A673 (cell line): Measurements from ENCODE around the gene ZNRF3. TPM values are rescaled to one million over a fixed set of nuclear protein-coding genes. Genes with fewer than 3 reads are reported as not detected.

ENCODE experiments used
- BruUV-seq: library from RNA; stranded (reverse); fragments of 400-500 nt; replicated peaks from 2 replicates; lab custom pipeline; 2021; lab: Mats Ljungman, UMichigan
- CTCF ChIA-PET: fragments of 300-600 bp; sonication (Branson Sonifier 250); formaldehyde crosslinking; loops from one replicate; lab custom pipeline; 2022; ENCODE audit warnings: antibody characterized with exemption; lab: Charles Lee
- POLR2A ChIA-PET: fragments of 300-600 bp; sonication (Branson Sonifier 250); formaldehyde crosslinking; loops from one replicate; lab custom pipeline; 2022; ENCODE audit warnings: antibody characterized with exemption; ENCODE audit not compliant: low non-redundant PET; lab: Charles Lee
- DNase-seq: peaks from one replicate; pipeline ENCODE4 v3.0.0-alpha.2; 2015; ENCODE audit warnings: low spot score
- H3K27ac ChIP-seq: fragments of 200-600 bp; sonication (generic); 2 replicates; pipeline ENCODE4 v1.5.1; 2016; ENCODE audit warnings: mixed run types, low read depth, mild to moderate bottlenecking, mixed read lengths, antibody characterized with exemption, low read length; ENCODE audit not compliant: poor library complexity, severe bottlenecking
- H3K27me3 ChIP-seq: fragments of 200-600 bp; sonication (generic); replicated peaks from 2 replicates; pipeline ENCODE4 v1.6.1; 2017; ENCODE audit warnings: mixed run types, low read depth, mild to moderate bottlenecking, mixed read lengths, antibody characterized with exemption, low read length; ENCODE audit not compliant: insufficient read depth, poor library complexity
- H3K36me3 ChIP-seq: fragments of 200-600 bp; sonication (generic); 2 replicates; pipeline ENCODE4 v1.6.1; 2016; ENCODE audit warnings: mixed run types, mild to moderate bottlenecking, mixed read lengths, antibody characterized with exemption, low read length; ENCODE audit not compliant: insufficient read depth, poor library complexity, severe bottlenecking
- H3K4me1 ChIP-seq: fragments of 200-600 bp; sonication (generic); 2 replicates; pipeline ENCODE4 v1.6.1; 2017; ENCODE audit warnings: mixed run types, mild to moderate bottlenecking, mixed read lengths, antibody characterized with exemption, low read length; ENCODE audit not compliant: insufficient read depth, poor library complexity, severe bottlenecking
- H3K4me3 ChIP-seq: fragments of 200-600 bp; sonication (generic); 2 replicates; pipeline ENCODE4 v1.5.1; 2016; ENCODE audit warnings: low read depth, mixed run types, mild to moderate bottlenecking, mixed read lengths, low read length; ENCODE audit not compliant: poor library complexity, severe bottlenecking
- H3K9me3 ChIP-seq: fragments of 200-600 bp; sonication (generic); 2 replicates; pipeline ENCODE4 v1.6.1; 2016; ENCODE audit warnings: mixed run types, low read depth, mild to moderate bottlenecking, mixed read lengths, antibody characterized with exemption, low read length; ENCODE audit not compliant: poor library complexity, severe bottlenecking
- EZH2 ChIP-seq: fragments of 200-600 bp; sonication (generic); IDR thresholded peaks from 2 replicates; pipeline ENCODE4 v1.6.1; 2017; ENCODE audit warnings: borderline replicate concordance, low read depth, mild to moderate bottlenecking, mixed read lengths, antibody characterized with exemption, low read length; ENCODE audit not compliant: poor library complexity, severe bottlenecking
- intact Hi-C: fragments of 100-400 bp; cut with micrococcal nuclease; formaldehyde crosslinking; loops from one replicate; pipeline ENCODE4 v1.10.0; 2022; ENCODE audit not compliant: unreplicated experiment
- total RNA-seq: library from RNA; stranded (reverse); gene quantifications from 2 replicates; pipeline ENCODE4 v1.2.3, GENCODE V29; 2021
- TF ChIP-seq, protein P1 (sequence below): fragments of 300-800, 200-600 bp; sonication (generic); conservative IDR thresholded peaks from 2 replicates; pipeline ENCODE4 v1.5.1; 2017; ENCODE audit warnings: low read depth, mild to moderate bottlenecking, antibody characterized with exemption, low read length, moderate library complexity, mixed read lengths

Gene ZNRF3
- total RNA-seq, 1 experiment from 2014 or later: 11.9 TPM

DNA sequence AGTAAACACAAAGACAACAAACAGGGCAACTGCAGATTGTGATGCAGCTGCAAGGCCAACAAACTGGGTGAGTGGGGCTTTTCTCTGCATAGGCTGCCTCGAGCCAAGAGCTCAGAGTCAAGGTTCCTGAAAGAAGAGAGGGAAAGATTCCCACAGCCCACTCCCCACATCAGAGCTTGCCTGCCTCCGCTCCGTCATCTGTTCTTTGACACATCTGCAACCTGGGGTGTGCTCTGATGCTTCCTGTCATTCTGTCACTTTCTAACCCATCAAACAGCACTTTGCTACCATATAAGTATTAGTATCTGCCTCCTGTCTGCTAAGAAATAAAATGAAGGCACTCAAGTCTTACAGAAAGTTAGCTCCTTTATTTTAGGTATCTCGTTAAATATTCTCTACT is 131.4 kb downstream of the ZNRF3 start:
- CTCF ChIA-PET: no interaction called here
- POLR2A ChIA-PET: no interaction called here
- BruUV-seq: no TSS peak

DNA sequence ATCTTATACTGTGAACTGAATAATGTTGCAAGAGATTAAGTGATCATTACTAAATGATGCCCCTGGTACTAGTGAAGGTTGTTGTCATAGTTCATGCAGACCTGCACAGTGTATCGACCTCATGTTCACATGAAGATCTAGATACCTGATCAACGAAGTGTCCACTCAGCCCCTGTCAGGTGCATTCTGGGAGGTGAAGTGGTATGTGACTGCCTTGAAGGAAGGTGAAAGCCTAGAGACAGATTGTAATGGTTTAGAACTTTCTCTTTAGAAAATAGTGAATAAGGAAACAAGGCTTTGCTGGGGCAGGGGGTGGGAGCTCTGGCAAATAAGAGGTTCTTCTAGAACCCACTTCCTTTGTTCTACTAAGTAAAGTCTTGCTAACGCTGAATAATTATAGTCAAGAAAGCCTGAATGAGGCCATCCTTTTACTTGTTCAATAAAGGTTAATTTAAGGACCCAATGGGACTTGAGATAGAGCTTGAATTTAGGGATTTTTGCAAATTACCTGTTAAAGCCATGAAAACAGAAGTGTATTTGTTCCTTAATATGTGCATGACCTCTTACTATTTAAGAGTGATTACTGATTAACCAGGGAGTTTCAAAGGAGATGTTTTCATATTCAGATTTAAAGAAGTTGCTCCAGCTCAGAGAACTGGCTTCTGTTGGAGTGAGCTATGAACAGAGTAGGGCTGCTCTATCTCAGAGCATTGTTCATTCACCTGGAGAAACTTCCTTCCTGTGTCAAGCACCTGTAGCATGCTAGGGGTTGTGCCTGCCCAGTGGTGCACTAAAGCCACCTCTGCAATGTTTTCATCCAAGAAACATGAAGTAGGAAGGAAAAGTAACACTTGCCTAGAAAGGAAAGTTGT is 132.9 kb downstream of the ZNRF3 start:
- DNase-seq: no peak
- ChIA-PET CTCF (no interaction called here), POLR2A (no interaction called here)
- Histone ChIP-seq H3K4me3 (no peak overlapping the region), H3K9me3 (no peaks in the 10 kb centered on the region), H3K4me1 (no peaks in the 10 kb centered on the region), H3K27me3 (no peaks in the 10 kb centered on the region), H3K27ac (no peak overlapping the region), H3K36me3 (no peaks in the 10 kb centered on the region)
- intact Hi-C loops: no loop called here
- no peak for TF ChIP-seq EZH2
- TF ChIP-seq, protein P1, sequence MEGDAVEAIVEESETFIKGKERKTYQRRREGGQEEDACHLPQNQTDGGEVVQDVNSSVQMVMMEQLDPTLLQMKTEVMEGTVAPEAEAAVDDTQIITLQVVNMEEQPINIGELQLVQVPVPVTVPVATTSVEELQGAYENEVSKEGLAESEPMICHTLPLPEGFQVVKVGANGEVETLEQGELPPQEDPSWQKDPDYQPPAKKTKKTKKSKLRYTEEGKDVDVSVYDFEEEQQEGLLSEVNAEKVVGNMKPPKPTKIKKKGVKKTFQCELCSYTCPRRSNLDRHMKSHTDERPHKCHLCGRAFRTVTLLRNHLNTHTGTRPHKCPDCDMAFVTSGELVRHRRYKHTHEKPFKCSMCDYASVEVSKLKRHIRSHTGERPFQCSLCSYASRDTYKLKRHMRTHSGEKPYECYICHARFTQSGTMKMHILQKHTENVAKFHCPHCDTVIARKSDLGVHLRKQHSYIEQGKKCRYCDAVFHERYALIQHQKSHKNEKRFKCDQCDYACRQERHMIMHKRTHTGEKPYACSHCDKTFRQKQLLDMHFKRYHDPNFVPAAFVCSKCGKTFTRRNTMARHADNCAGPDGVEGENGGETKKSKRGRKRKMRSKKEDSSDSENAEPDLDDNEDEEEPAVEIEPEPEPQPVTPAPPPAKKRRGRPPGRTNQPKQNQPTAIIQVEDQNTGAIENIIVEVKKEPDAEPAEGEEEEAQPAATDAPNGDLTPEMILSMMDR: no peak
- no TSS peak for BruUV-seq

More for the DNA sequence above, 131.4 kb downstream of the ZNRF3 start:
- TF ChIP-seq, protein P1: no peak
- no peak for TF ChIP-seq EZH2
- intact Hi-C loops: no loop called here
- no peak for DNase-seq
- H3K4me1 ChIP-seq: no peaks in the 10 kb centered on the region
- H3K27me3 ChIP-seq: no peaks in the 10 kb centered on the region
- no peak overlapping the region for H3K4me3 ChIP-seq
- H3K9me3 ChIP-seq: no peaks in the 10 kb centered on the region
- H3K27ac ChIP-seq: no peak overlapping the region
- no peaks in the 10 kb centered on the region for H3K36me3 ChIP-seq

DNA sequence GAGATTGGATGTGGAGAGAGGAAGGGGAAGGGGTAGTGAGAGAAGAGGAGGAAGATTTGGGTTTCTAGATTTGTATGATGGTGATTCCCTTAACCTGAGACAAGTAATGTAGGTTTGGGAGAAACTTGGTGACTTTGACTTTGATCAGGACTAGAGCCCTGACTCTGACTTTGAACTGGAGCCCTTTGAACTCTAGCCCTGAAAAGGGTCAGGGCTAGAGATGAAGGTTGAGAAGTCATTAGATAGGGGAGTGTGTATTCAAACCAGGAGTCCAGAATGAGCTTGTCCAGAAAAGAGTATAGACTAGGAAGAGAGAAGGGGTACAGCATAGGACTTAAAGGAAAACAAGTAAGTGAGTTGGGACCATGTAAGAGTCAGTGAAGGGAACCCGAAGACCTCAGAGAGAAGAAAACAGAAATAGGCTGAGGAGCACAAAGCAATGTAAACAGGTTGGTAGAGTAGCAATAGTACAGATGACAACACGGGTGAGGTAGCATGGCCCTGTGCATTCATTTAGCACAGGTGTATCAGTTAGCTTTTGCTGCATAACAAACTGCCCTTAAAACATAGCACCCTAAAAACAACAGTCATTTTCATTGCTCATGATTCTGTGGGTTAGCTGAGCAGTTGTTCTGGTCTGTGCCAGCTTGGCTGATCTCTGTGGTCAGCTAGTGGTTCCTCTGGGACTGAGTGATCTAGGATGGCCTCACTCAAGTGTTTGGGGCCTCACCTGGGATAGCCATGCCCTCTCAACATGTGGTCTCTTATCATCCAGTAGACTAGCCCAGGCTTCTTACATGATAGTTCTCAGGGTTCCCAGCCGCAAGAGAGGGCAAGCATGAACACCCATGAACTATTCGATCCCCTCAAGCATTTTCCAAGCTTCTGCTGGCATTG is 135.2 kb downstream of the ZNRF3 start:
- ChIA-PET CTCF (no interaction called here), POLR2A (no interaction called here)
- Histone ChIP-seq H3K4me1 (no peaks in the 10 kb centered on the region), H3K27me3 (no peaks in the 10 kb centered on the region), H3K36me3 (no peaks in the 10 kb centered on the region), H3K4me3 (no peak overlapping the region), H3K27ac (no peak overlapping the region), H3K9me3 (no peaks in the 10 kb centered on the region)
- intact Hi-C loops: no loop called here
- no peak for DNase-seq
- BruUV-seq: no TSS peak
- TF ChIP-seq, protein P1: no peak
- TF ChIP-seq EZH2: no peak
